HFFc6 (cell line): Measurements from ENCODE around the gene ZNF407. TPM values are rescaled to one million over a fixed set of nuclear protein-coding genes. Genes with fewer than 3 reads are reported as not detected.

Experiments
- DNase-seq: peaks from one replicate; pipeline ENCODE4 v3.0.0-alpha.2; 2018
- H3K27ac Mint-ChIP-seq: 2 replicates; pipeline ENCODE4 v1.8.0; 2020; ENCODE audit warnings: mild to moderate bottlenecking, mixed read lengths
- H3K27me3 Mint-ChIP-seq: 2 replicates; pipeline ENCODE4 v1.8.0; 2021; ENCODE audit warnings: mild to moderate bottlenecking, moderate library complexity, mixed read lengths; ENCODE audit not compliant: insufficient read depth
- H3K36me3 Mint-ChIP-seq: 2 replicates; pipeline ENCODE4 v1.8.0; 2021; ENCODE audit warnings: low read depth, mixed read lengths
- H3K4me1 Mint-ChIP-seq: 2 replicates; pipeline ENCODE4 v1.8.0; 2020; ENCODE audit warnings: low read depth, mixed read lengths
- H3K4me3 Mint-ChIP-seq: 2 replicates; pipeline ENCODE4 v1.8.0; 2020; ENCODE audit warnings: mild to moderate bottlenecking, moderate library complexity, mixed read lengths
- H3K9me3 Mint-ChIP-seq: 2 replicates; pipeline ENCODE4 v1.8.0; 2020; ENCODE audit warnings: mild to moderate bottlenecking, mixed read lengths
- CTCF ChIP-seq: fragments of 200-600 bp; sonication (generic); IDR thresholded peaks from 2 replicates; pipeline ENCODE4 v1.5.0; 2021; ENCODE audit warnings: antibody characterized with exemption, mild to moderate bottlenecking
- total RNA-seq, 6 experiments: library from RNA; stranded (reverse); fragmentation: NEBNext Ultra II Directional; extraction: Animal tissue kit (Norgen Biotek cat#: 25700); gene quantifications; 2 replicates in 1 of 6; 3 replicates in 5 of 6; pipeline ENCODE4 v1.2.3, GENCODE V29; 2021

Gene ZNF407
- total RNA-seq, 6 experiments from 2014 or later, result 7.9 to 9.7 (median 9.1) TPM

GRCh38 chr18:74654638-74655037 is 57.0 kb downstream of the ZNF407 start:
- Mint-ChIP-seq H3K4me3 (no peak overlapping the region), H3K27ac (no peak overlapping the region), H3K36me3 (no peaks in the 10 kb centered on the region), H3K9me3 (no peaks in the 10 kb centered on the region), H3K27me3 (no peaks in the 10 kb centered on the region), H3K4me1 (peaks cover 15% of the 10 kb centered on the region)
- peak; percentile 74 for TF ChIP-seq CTCF
- DNase-seq, result peak; percentile 33

GRCh38 chr18:74661008-74661407 is 63.3 kb downstream of the ZNF407 start:
- Mint-ChIP-seq H3K4me3 (no peak overlapping the region), H3K27me3 (no peaks in the 10 kb centered on the region), H3K4me1 (peaks cover 10% of the 10 kb centered on the region), H3K36me3 (peaks cover 6% of the 10 kb centered on the region; the same call in 1 of the 2 replicates), H3K27ac (no peak overlapping the region), H3K9me3 (no peaks in the 10 kb centered on the region)
- no peak for DNase-seq
- no peak for TF ChIP-seq CTCF

GRCh38 chr18:74661691-74662090 is 64.0 kb downstream of the ZNF407 start:
- DNase-seq, result no peak
- no peak overlapping the region for H3K27ac Mint-ChIP-seq
- peaks cover 10% of the 10 kb centered on the region for H3K4me1 Mint-ChIP-seq

GRCh38 chr18:74662622-74663021 is 65.0 kb downstream of the ZNF407 start:
- Mint-ChIP-seq H3K9me3 (no peaks in the 10 kb centered on the region), H3K27me3 (no peaks in the 10 kb centered on the region), H3K36me3 (peaks cover 6% of the 10 kb centered on the region; the same call in 1 of the 2 replicates), H3K4me3 (no peak overlapping the region), H3K27ac (no peak overlapping the region), H3K4me1 (peaks cover 5% of the 10 kb centered on the region)
- no peak for TF ChIP-seq CTCF
- DNase-seq, result no peak

More at GRCh38 chr18:74661691-74662090, 64.0 kb downstream of the ZNF407 start:
- H3K4me3 Mint-ChIP-seq, result no peak overlapping the region
- H3K9me3 Mint-ChIP-seq, result no peaks in the 10 kb centered on the region
- no peaks in the 10 kb centered on the region for H3K27me3 Mint-ChIP-seq
- no peak for TF ChIP-seq CTCF
- H3K36me3 Mint-ChIP-seq, result peaks cover 6% of the 10 kb centered on the region; the same call in 1 of the 2 replicates

- no peak for DNase-seq
- Mint-ChIP-seq H3K27me3 (no peaks in the 10 kb centered on the region), H3K4me1 (no peaks in the 10 kb centered on the region), H3K4me3 (no peak overlapping the region), H3K27ac (no peak overlapping the region), H3K9me3 (no peaks in the 10 kb centered on the region), H3K36me3 (peaks cover 6% of the 10 kb centered on the region; the same call in 1 of the 2 replicates)
- no peak for TF ChIP-seq CTCF
These were observed 67.7 kb downstream of the ZNF407 start for GRCh38 chr18:74665346-74665745.

GRCh38 chr18:74665905-74666304 is 68.2 kb downstream of the ZNF407 start:
- no peak overlapping the region for H3K4me3 Mint-ChIP-seq
- no peaks in the 10 kb centered on the region for H3K9me3 Mint-ChIP-seq
- H3K4me1 Mint-ChIP-seq, result no peaks in the 10 kb centered on the region
- no peak for TF ChIP-seq CTCF
- peaks cover 6% of the 10 kb centered on the region; the same call in 1 of the 2 replicates for H3K36me3 Mint-ChIP-seq
- no peak overlapping the region for H3K27ac Mint-ChIP-seq
- H3K27me3 Mint-ChIP-seq, result no peaks in the 10 kb centered on the region
- DNase-seq, result no peak
